Endothelial cell of umbilical vein (primary cell): ENCODE results near the gene GJA9.

Source experiments
- CTCF ChIP-seq, 2 donors: IDR thresholded peaks; 1 replicate in 1 of 2; 2 replicates in 1 of 2; pipeline ENCODE4 v1.5.1; 2011; ENCODE audit warnings: low read length in 2 of 2, mild to moderate bottlenecking in 2 of 2, moderate library complexity in 2 of 2, control low read depth in 1 of 2, inconsistent platforms in 1 of 2, low read depth in 1 of 2; ENCODE audit not compliant: insufficient read depth in 1 of 2; ENCODE audit errors: extremely low read depth in 1 of 2
- EZH2 ChIP-seq: IDR thresholded peaks from 2 replicates; pipeline ENCODE4 v1.6.1; 2012; ENCODE audit warnings: borderline replicate concordance, low read depth, mild to moderate bottlenecking, moderate library complexity, low read length, inconsistent platforms; ENCODE audit not compliant: severe bottlenecking
- FOS ChIP-seq: IDR thresholded peaks from 2 replicates; pipeline ENCODE4 v1.6.1; 2011; ENCODE audit warnings: mild to moderate bottlenecking, low read length, moderate library complexity, borderline replicate concordance; ENCODE audit not compliant: insufficient read depth
- GATA2 ChIP-seq: IDR thresholded peaks from 2 replicates; pipeline ENCODE4 v1.7.0; 2011; ENCODE audit warnings: low read depth, mild to moderate bottlenecking, moderate library complexity, mixed read lengths, low read length; ENCODE audit not compliant: insufficient read length, insufficient read depth
- JUN ChIP-seq: IDR thresholded peaks from 2 replicates; pipeline ENCODE4 v1.6.1; 2011; ENCODE audit warnings: borderline replicate concordance, low read depth; ENCODE audit not compliant: insufficient read length, insufficient read depth
- MAX ChIP-seq: IDR thresholded peaks from 2 replicates; pipeline ENCODE4 v1.6.1; 2011; ENCODE audit not compliant: insufficient read depth, insufficient read length
- MYC ChIP-seq: IDR thresholded peaks from one replicate; pipeline ENCODE4 v1.6.1; 2011; ENCODE audit warnings: mild to moderate bottlenecking, low read depth, low read length
- POLR2A ChIP-seq: IDR thresholded peaks from 2 replicates; pipeline ENCODE4 v1.6.1; 2012; ENCODE audit warnings: low read depth, mild to moderate bottlenecking, control low read depth, low read length
- POLR2AphosphoS5 ChIP-seq: IDR thresholded peaks from 2 replicates; pipeline ENCODE4 v1.6.1; 2012; ENCODE audit warnings: low read depth, mild to moderate bottlenecking, control low read depth, low read length, moderate library complexity; ENCODE audit not compliant: insufficient read depth

- no peak for TF ChIP-seq CTCF (IDR thresholded peaks at IDR 0.05; ENCODE audit: extremely low read depth in 1 of 2, insufficient read depth in 1 of 2, low read depth in 1 of 2, low read length in 2 of 2)
- TF ChIP-seq GATA2: no peak
- TF ChIP-seq MAX: no peak
- TF ChIP-seq POLR2A: no peak
- no peak for TF ChIP-seq POLR2AphosphoS5
- TF ChIP-seq EZH2: no peak
- no peak for TF ChIP-seq MYC
- TF ChIP-seq JUN: no peak
- no peak for TF ChIP-seq FOS
Observed at GRCh38 chr1:38829368-38829767, 52.0 kb downstream of the GJA9 start.
